Measurements from ENCODE around the gene VEZT.

The VEZT gene

GRCh38 chr12:95200128-95200894 lies 17.3 kb upstream of the VEZT start:
- TF ChIP-seq ZFX (IDR thresholded peaks at IDR 0.05) (no peak), CTCF (conservative IDR thresholded peaks at IDR 0.05) (no peak)
- no peak overlapping the region for H3K27ac ChIP-seq

GRCh38 chr12:95201056-95201670 lies 16.4 kb upstream of the VEZT start:
- no peak overlapping the region for H3K27ac ChIP-seq
- TF ChIP-seq ZFX (IDR thresholded peaks at IDR 0.05) = no peak
- TF ChIP-seq CTCF (conservative IDR thresholded peaks at IDR 0.05) = no peak

GRCh38 chr12:95202691-95203486 lies 14.7 kb upstream of the VEZT start:
- H3K27ac ChIP-seq = no peak overlapping the region
- TF ChIP-seq ZFX (IDR thresholded peaks at IDR 0.05) (no peak), CTCF (conservative IDR thresholded peaks at IDR 0.05) (no peak)

DNA sequence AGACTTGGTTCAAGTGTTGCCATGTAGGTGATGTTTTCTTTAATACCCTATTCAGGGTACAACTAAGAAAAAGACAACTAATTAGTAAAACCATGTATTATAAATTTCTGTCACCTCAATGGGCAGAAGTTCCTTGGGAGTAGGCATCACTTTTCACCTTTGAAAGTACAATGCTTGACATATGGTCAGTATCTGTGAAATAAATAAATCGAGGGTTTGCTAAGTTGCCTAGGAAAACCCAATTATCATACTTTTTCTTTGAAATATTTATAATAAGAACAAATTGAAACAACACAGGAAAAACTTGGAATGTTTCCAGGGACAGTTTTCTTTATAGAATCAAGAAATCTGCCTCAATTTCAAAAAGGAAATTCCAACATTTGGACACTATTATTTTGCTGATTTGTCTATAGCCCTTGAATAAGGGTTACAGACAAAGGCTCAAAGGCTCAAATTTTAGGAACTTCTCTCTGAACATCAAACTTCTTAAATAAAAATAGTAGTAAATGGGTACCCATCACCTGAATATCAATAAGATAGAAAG lies 14.0 kb upstream of the VEZT start:
- H3K27ac ChIP-seq = no peak overlapping the region
- TF ChIP-seq CTCF (conservative IDR thresholded peaks at IDR 0.05) (no peak), ZFX (IDR thresholded peaks at IDR 0.05) (no peak)

GRCh38 chr12:95204141-95204866 lies 13.3 kb upstream of the VEZT start:
- H3K27ac ChIP-seq = no peak overlapping the region; the same call in 1 of the 2 replicates
- TF ChIP-seq ZFX (IDR thresholded peaks at IDR 0.05) = no peak
- no peak for TF ChIP-seq CTCF (conservative IDR thresholded peaks at IDR 0.05)

DNA sequence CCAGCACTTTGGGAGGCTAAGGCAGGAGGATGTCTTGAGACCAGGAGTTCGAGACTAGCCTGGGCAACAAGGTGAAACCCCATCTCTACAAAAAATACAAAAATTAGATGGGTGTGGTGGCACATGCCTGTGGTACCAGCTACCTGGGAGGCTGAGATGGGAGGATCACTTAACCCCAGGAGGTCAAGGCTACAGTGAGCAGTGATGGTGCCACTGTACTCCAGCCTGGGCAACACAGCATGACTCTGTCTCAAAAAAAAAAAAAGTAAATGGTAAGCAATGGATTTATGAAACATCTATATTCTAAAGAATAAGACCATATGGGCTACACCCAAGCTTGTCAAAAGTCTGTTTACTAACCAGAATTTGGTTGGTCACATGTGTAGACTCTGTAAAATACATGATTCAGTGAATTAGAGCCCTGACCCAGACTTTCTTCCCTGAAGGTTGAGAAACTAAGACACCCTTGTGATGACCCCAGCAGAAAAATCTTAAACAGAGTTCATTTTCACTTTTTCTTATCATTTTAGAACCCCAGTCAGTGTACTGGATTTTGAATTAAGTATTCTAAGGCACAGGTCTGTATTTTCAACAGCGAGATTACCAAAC lies 12.5 kb upstream of the VEZT start:
- TF ChIP-seq ZFX (IDR thresholded peaks at IDR 0.05) (no peak), CTCF (conservative IDR thresholded peaks at IDR 0.05) (no peak)
- no peak overlapping the region for H3K27ac ChIP-seq

Measured in C4-2B (cell line).